AG04450 (cell line): Measurements from ENCODE around the gene HSPB6. TPM values are rescaled to one million over a fixed set of nuclear protein-coding genes. Genes with fewer than 3 reads are reported as not detected.

ENCODE experiments used
- CTCF ChIA-PET: fragments of 300-600, 350-600 bp; formaldehyde crosslinking; extraction: SDS; loops from one replicate; lab custom pipeline; 2022; ENCODE audit warnings: antibody characterized with exemption, inconsistent platforms; lab: Charles Lee
- POLR2A ChIA-PET: fragments of 350-600 bp; formaldehyde crosslinking; extraction: SDS; loops from one replicate; lab custom pipeline; 2021; ENCODE audit warnings: antibody characterized with exemption, inconsistent platforms; lab: Yijun Ruan, JAX
- DNase-seq: peaks from one replicate; pipeline ENCODE4 v3.0.0-alpha.2; 2011; ENCODE audit warnings: low read depth, low spot score
- H3K27ac ChIP-seq: one replicate; pipeline ENCODE4 v1.5.1; 2012; ENCODE audit warnings: low read depth, low read length, control low read depth
- H3K27me3 ChIP-seq: one replicate; pipeline ENCODE4 v1.6.0; 2012; ENCODE audit warnings: low read length; ENCODE audit not compliant: control insufficient read depth, insufficient read depth
- H3K4me3 ChIP-seq: 2 replicates; pipeline ENCODE4 v1.5.1; 2011; ENCODE audit warnings: mild to moderate bottlenecking, low read depth, low read length, control low read depth
- H3K9me3 ChIP-seq: 2 replicates; pipeline ENCODE4 v1.5.1; 2012; ENCODE audit warnings: low read length; ENCODE audit not compliant: control insufficient read depth, insufficient read depth
- CTCF ChIP-seq: IDR thresholded peaks from 2 replicates; pipeline ENCODE4 v1.5.1; 2011; ENCODE audit warnings: low read depth, low read length, control low read depth, inconsistent platforms
- polyA plus RNA-seq: library from polyadenylated mRNA; depleted of rRNA; stranded (reverse); fragments of >200 nt; gene quantifications from 2 replicates; pipeline ENCODE4 v1.2.3, GENCODE V29; 2011

HSPB6 gene
- polyA plus RNA-seq, 1 experiment: 31.7 TPM

- no peak for DNase-seq
- no peak overlapping the region for H3K4me3 ChIP-seq
- H3K27me3 ChIP-seq: no peaks in the 10 kb centered on the region
- H3K27ac ChIP-seq: no peak overlapping the region
- POLR2A ChIA-PET: no interaction called here
- TF ChIP-seq CTCF: no peak
- CTCF ChIA-PET: no interaction called here
- no peaks in the 10 kb centered on the region for H3K9me3 ChIP-seq
Measured at GRCh38 chr19:35788205-35788960, 31.6 kb upstream of the HSPB6 start.

GRCh38 chr19:35787227-35787799 lies 30.5 kb upstream of the HSPB6 start:
- Histone ChIP-seq H3K27ac (no peak overlapping the region), H3K27me3 (no peaks in the 10 kb centered on the region), H3K4me3 (no peak overlapping the region), H3K9me3 (no peaks in the 10 kb centered on the region)
- no peak for TF ChIP-seq CTCF
- POLR2A ChIA-PET: no interaction called here
- CTCF ChIA-PET: no interaction called here
- DNase-seq: no peak

DNA sequence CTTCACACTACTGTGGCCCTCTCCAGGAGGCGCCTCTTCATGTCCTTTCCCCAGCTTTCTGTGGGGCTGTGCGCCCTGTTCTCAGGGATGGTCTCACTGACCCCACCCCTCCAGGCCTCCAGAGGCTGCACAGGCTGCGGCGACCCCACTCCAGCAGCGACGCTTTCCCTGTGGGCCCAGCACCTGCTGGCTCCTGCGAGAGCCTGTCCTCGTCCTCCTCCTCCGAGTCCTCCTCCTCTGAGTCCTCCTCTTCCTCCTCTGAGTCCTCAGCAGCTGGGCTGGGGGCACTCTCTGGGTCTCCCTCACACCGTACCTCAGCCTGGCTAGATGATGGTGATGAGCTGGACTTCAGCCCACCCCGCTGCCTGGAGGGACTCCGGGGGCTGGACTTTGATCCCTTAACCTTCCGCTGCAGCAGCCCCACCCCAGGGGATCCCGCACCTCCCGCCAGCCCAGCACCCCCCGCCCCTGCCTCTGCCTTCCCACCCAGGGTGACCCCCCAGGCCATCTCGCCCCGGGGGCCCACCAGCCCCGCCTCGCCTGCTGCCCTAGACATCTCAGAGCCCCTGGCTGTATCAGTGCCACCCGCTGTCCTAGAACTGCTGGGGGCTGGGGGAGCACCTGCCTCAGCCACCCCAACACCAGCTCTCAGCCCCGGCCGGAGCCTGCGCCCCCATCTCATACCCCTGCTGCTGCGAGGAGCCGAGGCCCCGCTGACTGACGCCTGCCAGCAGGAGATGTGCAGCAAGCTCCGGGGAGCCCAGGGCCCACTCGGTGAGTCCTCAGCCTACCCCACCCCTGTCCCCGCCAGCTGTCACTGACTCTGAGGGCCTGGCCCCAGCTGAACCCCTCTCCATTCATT lies 29.7 kb upstream of the HSPB6 start:
- POLR2A ChIA-PET: no interaction called here
- TF ChIP-seq CTCF: no peak
- H3K4me3 ChIP-seq: no peak overlapping the region
- CTCF ChIA-PET: no interaction called here
- H3K27ac ChIP-seq: no peak overlapping the region
- no peaks in the 10 kb centered on the region for H3K27me3 ChIP-seq
- H3K9me3 ChIP-seq: no peaks in the 10 kb centered on the region
- no peak for DNase-seq

DNA sequence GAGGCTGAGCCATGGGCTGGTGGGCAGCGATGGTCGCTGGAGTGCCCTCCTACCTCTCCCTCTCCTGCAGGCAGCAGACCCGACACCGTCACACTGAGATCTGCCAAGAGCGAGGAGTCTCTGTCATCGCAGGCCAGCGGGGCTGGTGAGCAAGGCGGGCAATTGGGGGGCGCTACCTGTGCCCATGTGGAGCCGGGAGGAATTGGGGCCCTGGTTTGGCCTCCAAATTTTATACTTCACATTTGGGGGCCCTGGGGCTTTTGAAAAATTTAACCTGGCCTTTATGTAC lies 28.5 kb upstream of the HSPB6 start:
- Histone ChIP-seq H3K27ac (no peak overlapping the region), H3K9me3 (no peaks in the 10 kb centered on the region), H3K4me3 (no peak overlapping the region), H3K27me3 (no peaks in the 10 kb centered on the region)
- CTCF ChIA-PET: no interaction called here
- no peak for TF ChIP-seq CTCF
- no peak for DNase-seq
- POLR2A ChIA-PET: no interaction called here
